ENCODE measurements around the gene COG8. TPM values are rescaled to one million over a fixed set of nuclear protein-coding genes. Genes with fewer than 3 reads are reported as not detected.

The COG8 gene
- polyA plus RNA-seq, 1 donor (not counting 4 experiments of a cell fraction or from before 2014, with no cell fraction given), result 16.0 TPM

DNA sequence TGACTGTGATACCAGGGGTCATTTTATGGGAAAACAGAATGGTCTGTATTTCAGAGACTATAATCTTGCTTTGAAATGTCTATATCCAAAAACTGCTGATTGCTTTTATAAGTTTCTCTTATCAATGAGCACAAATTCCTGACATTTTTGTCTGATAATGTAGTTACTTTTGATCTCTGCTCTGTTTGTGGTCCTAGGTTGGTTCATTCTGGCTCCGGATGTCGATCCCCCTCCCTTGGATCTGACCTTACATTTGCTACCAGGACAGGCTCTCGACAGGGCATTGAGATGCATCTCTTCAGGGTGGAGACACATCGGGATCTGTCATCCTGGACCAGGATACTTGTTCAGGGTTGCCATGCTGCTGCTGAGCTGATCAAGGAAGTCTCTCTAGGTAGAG, 55.5 kb downstream of the COG8 start:
- H2AFZ ChIP-seq (ENCODE audit: control insufficient read depth, low read length), result no peak overlapping the region
- TF ChIP-seq, protein P1, sequence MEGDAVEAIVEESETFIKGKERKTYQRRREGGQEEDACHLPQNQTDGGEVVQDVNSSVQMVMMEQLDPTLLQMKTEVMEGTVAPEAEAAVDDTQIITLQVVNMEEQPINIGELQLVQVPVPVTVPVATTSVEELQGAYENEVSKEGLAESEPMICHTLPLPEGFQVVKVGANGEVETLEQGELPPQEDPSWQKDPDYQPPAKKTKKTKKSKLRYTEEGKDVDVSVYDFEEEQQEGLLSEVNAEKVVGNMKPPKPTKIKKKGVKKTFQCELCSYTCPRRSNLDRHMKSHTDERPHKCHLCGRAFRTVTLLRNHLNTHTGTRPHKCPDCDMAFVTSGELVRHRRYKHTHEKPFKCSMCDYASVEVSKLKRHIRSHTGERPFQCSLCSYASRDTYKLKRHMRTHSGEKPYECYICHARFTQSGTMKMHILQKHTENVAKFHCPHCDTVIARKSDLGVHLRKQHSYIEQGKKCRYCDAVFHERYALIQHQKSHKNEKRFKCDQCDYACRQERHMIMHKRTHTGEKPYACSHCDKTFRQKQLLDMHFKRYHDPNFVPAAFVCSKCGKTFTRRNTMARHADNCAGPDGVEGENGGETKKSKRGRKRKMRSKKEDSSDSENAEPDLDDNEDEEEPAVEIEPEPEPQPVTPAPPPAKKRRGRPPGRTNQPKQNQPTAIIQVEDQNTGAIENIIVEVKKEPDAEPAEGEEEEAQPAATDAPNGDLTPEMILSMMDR (optimal IDR thresholded peaks at IDR 0.05 in 1 of 3, IDR thresholded peaks at IDR 0.05 in 1 of 3, conservative IDR thresholded peaks at IDR 0.05 in 1 of 3; ENCODE audit: extremely low read depth in 1 of 3, insufficient read depth in 2 of 3, low read length in 3 of 3), result no peak
- TF ChIP-seq EZH2 (IDR thresholded peaks at IDR 0.05; ENCODE audit: low read length), result no peak
- H3K4me3 ChIP-seq (ENCODE audit: control insufficient read depth in 2 of 3, extremely low read depth in 1 of 3, insufficient read depth in 2 of 3, low read depth in 1 of 3, low read length in 3 of 3), result no peak overlapping the region
- no peak for DNase-seq (ENCODE audit: low read depth, low spot score)
- no peaks in the 10 kb centered on the region for H4K20me1 ChIP-seq (ENCODE audit: control insufficient read depth, extremely low read depth, insufficient read depth, low read length)
- H3K9me1 ChIP-seq (ENCODE audit: control insufficient read depth, extremely low read depth, insufficient read depth, low read length), result no peaks in the 10 kb centered on the region
- H3K9me3 ChIP-seq (ENCODE audit: control insufficient read depth, low read depth, low read length), result no peaks in the 10 kb centered on the region
- dilution Hi-C loops (cut with MboI; ENCODE audit: extremely low pct_ligation_motif_present, low sequenced_read_pairs), result no loop called here
- no peaks in the 10 kb centered on the region for H3K79me2 ChIP-seq (ENCODE audit: control insufficient read depth, insufficient read depth, low read length)
- peaks cover 2 to 5% of the 10 kb centered on the region in 2 experiments for H3K36me3 ChIP-seq (ENCODE audit: control insufficient read depth in 2 of 2, extremely low read depth in 1 of 2, insufficient read depth in 2 of 2, low read length in 2 of 2)
- H3K9ac ChIP-seq (ENCODE audit: control insufficient read depth, extremely low read depth, insufficient read depth, low read length), result no peak overlapping the region
- H3K4me2 ChIP-seq (ENCODE audit: control insufficient read depth, extremely low read depth, insufficient read depth, low read depth, low read length), result no peak overlapping the region
- H3K27me3 ChIP-seq (ENCODE audit: control insufficient read depth, extremely low read depth, insufficient read depth, low read length), result no peaks in the 10 kb centered on the region
- no peaks in the 10 kb centered on the region for H3K4me1 ChIP-seq (ENCODE audit: control insufficient read depth, extremely low read depth, insufficient read depth, low read length)
- no peak for FAIRE-seq
- H3K27ac ChIP-seq (ENCODE audit: control insufficient read depth, insufficient read depth, low read length), result no peak overlapping the region

DNA sequence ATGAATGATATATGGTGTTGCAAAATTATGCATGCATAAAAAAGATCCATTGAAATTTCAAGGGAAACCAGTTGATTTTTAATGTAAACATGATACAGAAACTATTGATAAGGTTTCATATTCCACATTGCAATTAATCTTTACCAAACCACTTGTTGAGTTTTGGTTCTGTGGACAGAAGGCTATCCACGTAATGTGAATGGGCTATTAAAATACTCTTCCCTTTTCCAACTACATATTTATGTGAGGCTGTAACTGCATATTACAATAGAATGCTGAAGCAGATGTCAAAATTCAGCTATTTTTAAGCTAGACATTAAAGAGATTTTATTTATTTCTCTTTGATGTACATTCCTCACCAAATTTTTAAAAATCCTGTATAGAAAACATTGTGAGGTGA, 62.0 kb downstream of the COG8 start:
- no peaks in the 10 kb centered on the region for H3K36me3 ChIP-seq (ENCODE audit: control insufficient read depth in 2 of 2, extremely low read depth in 1 of 2, insufficient read depth in 2 of 2, low read length in 2 of 2)
- FAIRE-seq (no peak), DNase-seq (ENCODE audit: low read depth, low spot score) (no peak)
- no peaks in the 10 kb centered on the region for H3K4me1 ChIP-seq (ENCODE audit: control insufficient read depth, extremely low read depth, insufficient read depth, low read length)
- H3K9ac ChIP-seq (ENCODE audit: control insufficient read depth, extremely low read depth, insufficient read depth, low read length), result no peak overlapping the region
- no peak for TF ChIP-seq EZH2 (IDR thresholded peaks at IDR 0.05; ENCODE audit: low read length)
- TF ChIP-seq, protein P1 (optimal IDR thresholded peaks at IDR 0.05 in 1 of 3, IDR thresholded peaks at IDR 0.05 in 1 of 3, conservative IDR thresholded peaks at IDR 0.05 in 1 of 3; ENCODE audit: extremely low read depth in 1 of 3, insufficient read depth in 2 of 3, low read length in 3 of 3), result no peak
- H2AFZ ChIP-seq (ENCODE audit: control insufficient read depth, low read length), result no peak overlapping the region
- H3K9me3 ChIP-seq (ENCODE audit: control insufficient read depth, low read depth, low read length), result no peaks in the 10 kb centered on the region
- H3K27me3 ChIP-seq (ENCODE audit: control insufficient read depth, extremely low read depth, insufficient read depth, low read length), result no peaks in the 10 kb centered on the region
- no peaks in the 10 kb centered on the region for H3K9me1 ChIP-seq (ENCODE audit: control insufficient read depth, extremely low read depth, insufficient read depth, low read length)
- no peaks in the 10 kb centered on the region for H4K20me1 ChIP-seq (ENCODE audit: control insufficient read depth, extremely low read depth, insufficient read depth, low read length)
- no peaks in the 10 kb centered on the region for H3K79me2 ChIP-seq (ENCODE audit: control insufficient read depth, insufficient read depth, low read length)
- H3K4me3 ChIP-seq (ENCODE audit: control insufficient read depth in 2 of 3, extremely low read depth in 1 of 3, insufficient read depth in 2 of 3, low read depth in 1 of 3, low read length in 3 of 3), result no peak overlapping the region
- no peak overlapping the region for H3K27ac ChIP-seq (ENCODE audit: control insufficient read depth, insufficient read depth, low read length)
- dilution Hi-C loops (cut with MboI; ENCODE audit: extremely low pct_ligation_motif_present, low sequenced_read_pairs), result no loop called here
- H3K4me2 ChIP-seq (ENCODE audit: control insufficient read depth, extremely low read depth, insufficient read depth, low read depth, low read length), result no peak overlapping the region

Other genes starting within 250 kb of the COG8 start
- 132 to 278 TPM (median 143 TPM) in 3 replicates for gene HAS3, start 233.9 kb downstream of the COG8 start, polyA plus RNA-seq
- gene CHTF8, start 207.0 kb downstream of the COG8 start, polyA plus RNA-seq, result 96.0 to 120 TPM (median 118 TPM) in 3 replicates
- gene UTP4, start 206.9 kb downstream of the COG8 start, polyA plus RNA-seq, result 87.7 to 107 TPM (median 106 TPM) in 3 replicates
- gene SNTB2, start 152.4 kb downstream of the COG8 start, polyA plus RNA-seq, result 11.2 to 15.9 TPM (median 13.7 TPM) in 3 replicates
- 18.2 to 25.3 TPM (median 20.2 TPM) in 3 replicates for gene VPS4A, start 28.2 kb downstream of the COG8 start, polyA plus RNA-seq
- 3.0 to 8.8 TPM (median 4.1 TPM) in 3 replicates for gene PDF, start 9.0 kb downstream of the COG8 start, polyA plus RNA-seq
- 17.2 to 31.3 TPM (median 26.9 TPM) in 3 replicates for gene NIP7, start 208 bp upstream of the COG8 start, polyA plus RNA-seq
- 0.09 to 0.22 TPM in 2 of 3 replicates, not detected in the other for gene TMED6, start 12.2 kb upstream of the COG8 start, polyA plus RNA-seq
- 11.4 to 18.0 TPM (median 16.8 TPM) in 3 replicates for gene TERF2, start 46.4 kb upstream of the COG8 start, polyA plus RNA-seq
- gene CYB5B, start 85.1 kb upstream of the COG8 start, polyA plus RNA-seq, result 204 to 287 TPM (median 246 TPM) in 3 replicates
- gene NFAT5, start 226.4 kb upstream of the COG8 start, polyA plus RNA-seq, result 21.2 to 24.9 TPM (median 23.1 TPM) in 3 replicates